ENCODE measurements around the gene EIF4G3.
"Not testable (repeated sequence)": the region's sequence is repeated elsewhere in the genome, so short reads cannot be mapped to it uniquely, and the experiment has no call there.

Gene EIF4G3

GRCh38 chr1:21149855-21150432 is 26.8 kb downstream of the EIF4G3 start:
- peak; percentile 85 for DNase-seq

GRCh38 chr1:21149430-21149854 is 27.3 kb downstream of the EIF4G3 start:
- peak; percentile 51 for DNase-seq

GRCh38 chr1:21143752-21144151 is 32.9 kb downstream of the EIF4G3 start:
- no peak for DNase-seq

- DNase-seq = no peak
Observed at GRCh38 chr1:21143138-21143537, 33.6 kb downstream of the EIF4G3 start.

GRCh38 chr1:21141030-21141429 is 35.7 kb downstream of the EIF4G3 start:
- DNase-seq = no peak

GRCh38 chr1:21139601-21140000 is 37.1 kb downstream of the EIF4G3 start:
- DNase-seq = peak; percentile 38

- not testable (repeated sequence) for DNase-seq
Observed at GRCh38 chr1:21136344-21136743, 40.4 kb downstream of the EIF4G3 start.

- no peak for DNase-seq
Observed at GRCh38 chr1:21131200-21131599, 45.5 kb downstream of the EIF4G3 start.

GRCh38 chr1:21129407-21129806 is 47.3 kb downstream of the EIF4G3 start:
- DNase-seq = no peak

- DNase-seq = no peak
Observed at GRCh38 chr1:21126324-21126723, 50.4 kb downstream of the EIF4G3 start.

- DNase-seq = no peak
Observed at GRCh38 chr1:21124846-21125245, 51.9 kb downstream of the EIF4G3 start.

- DNase-seq = no peak
Observed at GRCh38 chr1:21123287-21123948, 53.3 kb downstream of the EIF4G3 start.

- no peak for DNase-seq
Observed at GRCh38 chr1:21121764-21122471, 54.8 kb downstream of the EIF4G3 start.

- DNase-seq = no peak
Observed at GRCh38 chr1:21118167-21118566, 58.5 kb downstream of the EIF4G3 start.

- DNase-seq = no peak
Observed at GRCh38 chr1:21117597-21118001, 59.1 kb downstream of the EIF4G3 start.

GRCh38 chr1:21117159-21117558 is 59.5 kb downstream of the EIF4G3 start:
- DNase-seq = no peak

- DNase-seq = no peak
Observed at GRCh38 chr1:21115098-21115760, 61.5 kb downstream of the EIF4G3 start.

- no peak for DNase-seq
Observed at GRCh38 chr1:21114431-21114830, 62.3 kb downstream of the EIF4G3 start.

- no peak for DNase-seq
Observed at GRCh38 chr1:21110163-21110562, 66.5 kb downstream of the EIF4G3 start.

GRCh38 chr1:21106709-21107108 is 70.0 kb downstream of the EIF4G3 start:
- no peak for DNase-seq

- DNase-seq = no peak
Observed at GRCh38 chr1:21106238-21106637, 70.5 kb downstream of the EIF4G3 start.

GRCh38 chr1:21105807-21106206 is 70.9 kb downstream of the EIF4G3 start:
- DNase-seq = no peak

- no peak for DNase-seq
Observed at GRCh38 chr1:21104683-21105082, 72.0 kb downstream of the EIF4G3 start.

GRCh38 chr1:21100481-21100921 is 76.2 kb downstream of the EIF4G3 start:
- no peak for DNase-seq
